Activated CD8-positive, alpha-beta memory T cell treated with anti-CD3 and anti-CD28 coated beads, Interleukin-2, amount 50 U/mL, for 4 hours (primary cell): Measurements from ENCODE around the gene ADGRG6.

Experiments
- DNase-seq: peaks from one replicate; pipeline ENCODE4 v3.0.0-alpha.2; 2020

ADGRG6 gene

GRCh38 chr6:142354650-142355049 is 52.8 kb downstream of the ADGRG6 start:
- no peak for DNase-seq

GRCh38 chr6:142355520-142356174 is 53.8 kb downstream of the ADGRG6 start:
- DNase-seq = peak; percentile 28

GRCh38 chr6:142356201-142356883 is 54.5 kb downstream of the ADGRG6 start:
- DNase-seq = no peak

DNA sequence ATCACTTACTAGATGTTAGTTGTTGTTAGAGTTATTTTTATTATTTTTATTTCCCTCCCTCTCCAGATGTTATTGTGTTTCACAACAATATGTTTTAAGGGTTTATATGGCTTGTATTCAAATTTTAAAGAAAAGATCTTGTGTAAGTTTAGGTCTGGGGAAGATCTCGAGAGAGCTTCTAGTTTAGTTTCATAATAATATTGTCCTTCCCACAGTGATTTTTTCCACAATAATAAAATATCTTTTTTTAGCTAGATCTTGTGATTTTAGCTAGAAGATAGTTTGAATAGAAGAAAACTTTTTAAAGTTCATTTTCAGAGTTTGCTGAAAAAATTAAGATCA is 55.0 kb downstream of the ADGRG6 start:
- no peak for DNase-seq

- DNase-seq = no peak
Observed at GRCh38 chr6:142357879-142358278, 56.1 kb downstream of the ADGRG6 start.

DNA sequence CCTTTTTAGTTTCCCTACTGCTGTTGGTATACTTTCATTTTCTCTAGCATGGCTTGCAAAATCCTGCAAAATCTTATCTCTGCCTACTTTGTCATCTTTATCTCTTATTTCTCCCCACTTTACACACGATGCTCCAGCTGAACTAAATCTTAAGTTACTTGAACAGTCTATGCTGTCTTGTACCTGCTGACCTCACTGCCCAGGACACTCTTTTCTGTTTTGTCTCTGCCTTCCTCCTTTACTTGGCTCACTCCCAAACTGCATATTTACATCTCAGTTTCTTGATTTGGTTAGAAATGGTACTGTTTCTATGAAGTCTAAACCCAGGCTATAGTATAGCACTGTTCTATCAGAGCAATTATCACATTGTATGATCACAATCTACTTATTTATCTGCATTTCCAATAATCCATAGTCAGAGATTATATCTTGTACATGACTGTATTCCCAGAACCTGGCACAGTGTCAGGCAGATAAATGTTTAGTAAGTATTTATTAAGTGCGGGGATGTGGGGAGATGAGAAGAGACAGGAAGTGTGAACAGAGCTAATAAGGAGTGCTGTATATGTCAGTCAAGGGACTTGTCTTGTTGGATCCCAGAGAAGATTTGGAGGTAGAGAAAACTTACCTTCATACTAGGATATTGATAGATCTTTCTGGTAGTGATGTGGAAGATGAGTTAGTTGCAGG is 57.6 kb downstream of the ADGRG6 start:
- DNase-seq = no peak

GRCh38 chr6:142361345-142361744 is 59.5 kb downstream of the ADGRG6 start:
- no peak for DNase-seq

DNA sequence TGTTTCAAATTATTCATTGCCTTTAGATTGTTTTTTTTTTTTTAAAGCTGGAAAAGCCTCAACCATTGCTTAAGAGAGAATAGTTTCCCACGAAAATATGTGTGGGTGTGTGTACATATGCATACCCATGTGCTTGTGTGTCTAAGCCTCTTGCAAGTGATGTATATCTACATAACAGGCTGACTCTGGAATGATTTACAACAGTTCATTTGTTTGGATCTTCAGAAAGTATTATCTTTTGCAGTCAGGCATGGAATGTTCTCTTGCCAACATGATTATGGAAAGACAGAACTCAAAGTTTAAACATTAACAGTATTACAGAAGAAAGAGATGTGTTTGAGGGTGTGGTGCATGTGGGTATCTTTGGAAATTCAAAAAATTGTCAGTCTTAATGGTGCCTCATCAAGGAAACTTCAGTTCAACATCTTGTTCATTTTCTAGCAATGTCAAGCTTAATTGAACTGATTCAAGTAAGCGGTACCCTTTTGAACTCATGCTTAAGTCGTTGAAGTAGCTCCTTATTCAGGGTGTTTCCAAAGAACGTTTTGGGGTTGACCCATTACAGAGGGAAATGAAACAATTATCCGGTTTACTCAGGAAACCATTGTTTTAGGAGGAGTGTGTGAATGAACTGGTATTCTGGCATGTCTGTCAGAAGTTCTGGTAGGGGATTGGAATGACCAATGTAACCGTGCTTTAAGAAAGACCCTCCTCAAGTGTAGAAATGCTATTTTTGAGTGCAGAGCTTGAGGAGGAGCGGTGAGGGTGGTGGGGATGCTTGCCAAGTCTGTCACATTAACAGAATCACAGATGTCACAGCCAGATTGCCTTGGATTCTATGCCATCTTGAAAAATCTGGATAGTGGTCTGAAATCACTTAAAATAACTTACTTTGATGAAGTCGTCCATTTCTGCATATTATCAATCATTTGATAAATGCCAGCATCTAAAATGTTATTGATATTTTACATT is 60.3 kb downstream of the ADGRG6 start:
- no peak for DNase-seq

DNA sequence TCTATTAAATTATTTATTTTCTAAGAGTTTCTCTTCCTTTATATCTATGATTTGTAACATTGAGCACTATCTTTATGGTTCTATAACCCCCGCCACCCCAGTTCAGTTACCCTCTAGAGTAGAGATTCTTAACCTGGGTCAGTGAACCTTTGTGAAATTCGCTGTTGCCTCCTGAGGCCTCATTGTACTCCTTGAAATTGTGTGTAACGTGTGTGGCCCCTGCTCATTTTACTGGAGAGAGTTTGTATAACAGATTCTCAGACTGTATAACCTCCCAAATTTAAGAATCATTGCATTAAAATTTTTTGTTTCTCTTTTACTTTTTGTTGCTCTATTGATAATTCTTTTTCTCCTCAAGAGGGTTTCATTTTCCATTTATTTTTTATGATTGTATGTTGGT is 65.3 kb downstream of the ADGRG6 start:
- DNase-seq = no peak

GRCh38 chr6:142367501-142368018 is 65.8 kb downstream of the ADGRG6 start:
- no peak for DNase-seq

- DNase-seq = no peak
Observed at GRCh38 chr6:142369266-142369665, 67.5 kb downstream of the ADGRG6 start.

DNA sequence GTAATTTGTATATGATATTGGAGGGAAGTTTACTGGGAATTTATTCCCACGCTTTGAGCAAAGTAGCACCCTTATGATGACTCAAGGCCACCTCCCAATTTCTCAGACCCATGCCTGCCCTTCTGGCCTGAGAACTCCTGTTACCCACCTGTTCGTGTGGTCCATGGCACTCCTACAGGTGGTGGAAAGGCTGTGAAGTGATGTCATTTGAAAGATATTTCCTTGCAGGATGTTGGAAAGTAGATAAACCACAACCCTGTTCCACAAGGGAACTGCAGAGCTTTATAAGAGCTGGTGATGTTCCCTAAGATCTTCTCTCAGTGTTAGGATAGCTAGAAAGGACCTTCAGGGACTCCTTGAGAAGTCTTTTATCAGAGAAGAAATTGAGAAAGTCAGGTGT is 70.5 kb downstream of the ADGRG6 start:
- DNase-seq = no peak

GRCh38 chr6:142373268-142374090 is 71.7 kb downstream of the ADGRG6 start:
- no peak for DNase-seq

DNA sequence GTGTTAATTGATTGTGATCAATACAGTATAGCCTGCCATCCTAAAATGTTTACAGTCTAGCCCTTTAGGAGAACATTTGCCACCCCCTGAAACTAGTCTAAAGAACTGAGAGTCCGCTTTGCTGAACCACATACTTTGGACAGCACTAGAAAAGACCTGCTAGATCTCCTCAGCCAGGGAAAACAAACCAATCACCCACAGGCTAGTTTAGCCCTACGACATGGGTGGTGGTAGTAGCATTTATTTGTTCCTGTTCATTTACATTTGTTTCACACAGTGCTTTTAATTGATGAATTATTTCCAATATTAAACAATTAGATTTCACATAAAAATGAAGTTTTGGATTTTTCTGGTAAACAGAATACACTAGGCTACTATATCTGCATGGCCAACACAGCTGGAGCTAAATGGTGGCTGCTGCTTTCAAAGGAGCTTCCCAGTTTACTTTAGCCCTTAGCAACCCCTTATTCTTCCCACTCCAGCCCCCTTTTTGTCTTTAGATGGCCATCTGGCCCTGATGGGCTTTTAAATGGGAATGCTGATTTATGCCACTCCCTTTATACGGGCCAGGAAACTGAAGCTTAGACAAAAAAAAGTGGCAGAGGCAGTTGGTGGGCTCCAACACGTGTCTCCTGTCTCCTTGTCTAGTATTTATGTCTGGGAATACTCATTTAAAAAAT is 72.4 kb downstream of the ADGRG6 start:
- no peak for DNase-seq

GRCh38 chr6:142374965-142375733 is 73.3 kb downstream of the ADGRG6 start:
- no peak for DNase-seq

GRCh38 chr6:142376115-142376514 is 74.3 kb downstream of the ADGRG6 start:
- DNase-seq = no peak

DNA sequence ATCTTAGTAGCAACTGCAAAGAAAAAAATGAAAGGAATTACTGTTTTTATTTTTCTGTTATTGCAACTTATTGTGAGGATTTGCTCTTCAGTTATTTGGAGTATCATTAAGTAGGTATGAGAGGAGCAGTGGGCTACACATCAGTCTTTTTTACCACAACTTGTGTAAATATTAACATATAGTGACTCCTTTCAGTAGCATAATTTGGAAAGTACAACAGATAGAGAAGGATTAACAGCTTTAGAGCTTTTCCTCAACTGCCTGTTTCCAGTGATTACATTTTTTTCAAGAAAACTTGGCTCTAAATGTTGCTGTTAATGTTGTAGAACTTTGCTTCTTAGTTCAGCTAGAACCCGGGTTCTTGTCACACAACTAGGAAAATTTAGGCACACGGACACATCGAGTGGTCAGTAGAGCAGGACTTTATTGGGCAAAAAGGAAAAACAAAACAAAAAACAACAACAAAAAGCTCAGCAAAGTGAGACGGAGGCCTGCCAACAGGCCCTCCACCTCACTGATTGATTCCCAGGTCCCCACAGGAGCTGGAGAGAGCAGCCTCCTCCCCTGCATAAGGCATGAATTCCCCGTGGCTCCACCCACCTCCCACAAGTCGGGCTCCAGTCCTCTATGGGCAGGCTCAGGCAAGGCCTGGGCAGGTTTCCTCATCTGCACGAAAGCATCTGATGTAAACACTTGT is 75.1 kb downstream of the ADGRG6 start:
- DNase-seq = no peak

DNA sequence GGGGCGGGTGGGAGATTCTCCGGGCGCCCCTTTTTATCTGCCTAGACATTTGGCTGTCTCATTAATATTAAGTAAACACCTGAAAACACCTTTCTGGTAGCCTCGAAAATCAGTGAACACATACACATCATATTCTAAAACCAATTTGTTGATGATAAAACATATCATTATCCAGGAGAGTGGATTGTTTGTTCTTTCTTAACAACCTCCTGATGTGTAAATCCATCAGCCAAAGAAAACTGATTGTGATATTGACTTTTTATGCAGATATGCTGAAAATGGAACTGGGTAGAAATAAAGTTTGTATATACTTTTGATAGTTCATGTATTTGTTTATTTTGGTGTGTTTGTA is 75.7 kb downstream of the ADGRG6 start:
- no peak for DNase-seq

DNA sequence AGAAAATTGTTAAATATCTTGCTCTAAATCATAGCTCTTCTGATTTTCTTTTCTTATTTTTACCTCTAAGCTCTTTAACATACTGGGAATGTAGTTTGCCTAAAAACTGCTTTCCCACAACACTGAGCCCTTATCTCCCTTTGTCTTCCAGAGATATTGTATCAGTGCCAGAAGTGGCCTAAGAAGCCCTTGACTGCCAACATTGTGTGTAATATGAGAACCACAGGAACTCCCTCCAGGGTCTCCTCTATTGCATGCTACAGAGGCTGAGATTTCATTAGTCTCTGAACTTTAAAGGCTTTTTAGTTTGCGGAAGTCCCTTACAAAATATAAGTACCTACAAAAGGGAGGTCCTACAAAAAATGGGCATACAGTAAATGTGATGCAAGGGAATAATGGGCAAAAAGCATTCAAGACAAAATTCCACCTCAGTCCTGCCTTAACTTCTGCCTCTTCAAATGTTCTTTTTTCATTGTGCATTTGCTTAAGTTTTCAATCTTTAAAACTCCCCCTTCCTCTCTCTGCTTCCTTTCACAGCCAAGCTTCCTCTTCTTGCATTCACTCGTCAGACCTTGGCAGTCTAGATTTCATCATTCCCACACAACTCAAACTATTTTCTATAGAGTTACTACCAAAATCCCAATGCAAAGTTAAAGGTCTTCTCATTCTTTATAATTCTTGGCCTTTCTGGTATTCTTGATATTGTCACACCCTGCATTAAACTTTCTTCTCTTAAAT is 76.5 kb downstream of the ADGRG6 start:
- no peak for DNase-seq
